ENCODE data around the gene KCNMA1. TPM values are rescaled to one million over a fixed set of nuclear protein-coding genes. Genes with fewer than 3 reads are reported as not detected.

The KCNMA1 gene
- total and polyA plus RNA-seq, 7 experiments from 2014 or later = 0.42 TPM; not detected in 6

GRCh38 chr10:77325233-77325537 lies 312.4 kb downstream of the KCNMA1 start:
- ATAC-seq (no peak), DNase-seq (no peak)
- Mint-ChIP-seq H3K9me3 (peaks cover 0 to 16% (median 3%) of the 10 kb centered on the region in 11 donors), H3K4me1 (no peaks in the 10 kb centered on the region), H3K27me3 (peaks cover 0 to 9% (median 5%) of the 10 kb centered on the region in 5 donors), H3K4me3 (no peak overlapping the region), H3K27ac (no peak overlapping the region), H3K36me3 (no peaks in the 10 kb centered on the region)
- Histone ChIP-seq H3K4me1 (ENCODE audit: control insufficient read depth in 2 of 2, insufficient read depth in 2 of 2, low read length in 2 of 2) (no peaks in the 10 kb centered on the region), H3K4me3 (ENCODE audit: low read length) (no peak overlapping the region), H3K9me3 (ENCODE audit: control insufficient read depth in 2 of 3, low read length in 3 of 3) (no peaks in the 10 kb centered on the region), H3K36me3 (ENCODE audit: control insufficient read depth in 2 of 3, insufficient read depth in 3 of 3, low read length in 3 of 3) (no peaks in the 10 kb centered on the region), H3K27me3 (ENCODE audit: control insufficient read depth in 2 of 2, insufficient read depth in 2 of 2, low read length in 2 of 2) (no peaks in the 10 kb centered on the region), H3K27ac (ENCODE audit: low read depth, low read length) (no peak overlapping the region)
- CTCF ChIA-PET = no interaction called here
- intact Hi-C loops (cut with micrococcal nuclease) = no loop called here
- POLR2A ChIA-PET = no interaction called here

GRCh38 chr10:77321838-77322237 lies 315.8 kb downstream of the KCNMA1 start:
- intact Hi-C loops (cut with micrococcal nuclease) = no loop called here
- peaks cover 0 to 8% (median 2%) of the 10 kb centered on the region in 11 donors for H3K9me3 Mint-ChIP-seq
- no peaks in the 10 kb centered on the region for H3K36me3 Mint-ChIP-seq
- DNase-seq (no peak), ATAC-seq (no peak)
- H3K27ac ChIP-seq (ENCODE audit: low read depth, low read length) = no peak overlapping the region
- peaks cover 0 to 9% (median 5%) of the 10 kb centered on the region in 5 donors for H3K27me3 Mint-ChIP-seq
- no peaks in the 10 kb centered on the region for H3K4me1 ChIP-seq (ENCODE audit: control insufficient read depth in 2 of 2, insufficient read depth in 2 of 2, low read length in 2 of 2)
- no peak overlapping the region for H3K4me3 ChIP-seq (ENCODE audit: low read length)
- ChIA-PET CTCF (no interaction called here), POLR2A (no interaction called here)
- H3K27me3 ChIP-seq (ENCODE audit: control insufficient read depth in 2 of 2, insufficient read depth in 2 of 2, low read length in 2 of 2) = no peaks in the 10 kb centered on the region
- H3K9me3 ChIP-seq (ENCODE audit: control insufficient read depth in 2 of 3, low read length in 3 of 3) = no peaks in the 10 kb centered on the region
- H3K27ac Mint-ChIP-seq = peak overlapping the region in 1 of 9 donors; percentile 4
- no peak overlapping the region for H3K4me3 Mint-ChIP-seq
- no peaks in the 10 kb centered on the region for H3K4me1 Mint-ChIP-seq
- H3K36me3 ChIP-seq (ENCODE audit: control insufficient read depth in 2 of 3, insufficient read depth in 3 of 3, low read length in 3 of 3) = no peaks in the 10 kb centered on the region

- Mint-ChIP-seq H3K27me3 (peaks cover 0 to 9% (median 4%) of the 10 kb centered on the region in 5 donors), H3K4me3 (no peak overlapping the region), H3K36me3 (no peaks in the 10 kb centered on the region), H3K4me1 (no peaks in the 10 kb centered on the region), H3K27ac (no peak overlapping the region), H3K9me3 (peaks cover 0 to 8% (median 2%) of the 10 kb centered on the region in 11 donors)
- ChIA-PET CTCF (no interaction called here), POLR2A (no interaction called here)
- DNase-seq (no peak), ATAC-seq (no peak)
- H3K27me3 ChIP-seq (ENCODE audit: control insufficient read depth in 2 of 2, insufficient read depth in 2 of 2, low read length in 2 of 2) = no peaks in the 10 kb centered on the region
- H3K4me3 ChIP-seq (ENCODE audit: low read length) = no peak overlapping the region
- H3K36me3 ChIP-seq (ENCODE audit: control insufficient read depth in 2 of 3, insufficient read depth in 3 of 3, low read length in 3 of 3) = no peaks in the 10 kb centered on the region
- H3K9me3 ChIP-seq (ENCODE audit: control insufficient read depth in 2 of 3, low read length in 3 of 3) = no peaks in the 10 kb centered on the region
- H3K4me1 ChIP-seq (ENCODE audit: control insufficient read depth in 2 of 2, insufficient read depth in 2 of 2, low read length in 2 of 2) = no peaks in the 10 kb centered on the region
- intact Hi-C loops (cut with micrococcal nuclease) = no loop called here
- H3K27ac ChIP-seq (ENCODE audit: low read depth, low read length) = no peak overlapping the region
Observed at GRCh38 chr10:77320971-77321471, 316.6 kb downstream of the KCNMA1 start.

- H3K4me3 ChIP-seq (ENCODE audit: low read length) = no peak overlapping the region
- ChIA-PET POLR2A (no interaction called here), CTCF (no interaction called here)
- no peaks in the 10 kb centered on the region for H3K9me3 ChIP-seq (ENCODE audit: control insufficient read depth in 2 of 3, low read length in 3 of 3)
- no peaks in the 10 kb centered on the region for H3K36me3 ChIP-seq (ENCODE audit: control insufficient read depth in 2 of 3, insufficient read depth in 3 of 3, low read length in 3 of 3)
- Mint-ChIP-seq H3K4me3 (no peak overlapping the region), H3K36me3 (no peaks in the 10 kb centered on the region), H3K27me3 (peaks cover 0 to 9% (median 4%) of the 10 kb centered on the region in 5 donors), H3K9me3 (peaks cover 0 to 8% (median 1%) of the 10 kb centered on the region in 11 donors), H3K27ac (no peak overlapping the region), H3K4me1 (no peaks in the 10 kb centered on the region)
- no peaks in the 10 kb centered on the region for H3K27me3 ChIP-seq (ENCODE audit: control insufficient read depth in 2 of 2, insufficient read depth in 2 of 2, low read length in 2 of 2)
- no peaks in the 10 kb centered on the region for H3K4me1 ChIP-seq (ENCODE audit: control insufficient read depth in 2 of 2, insufficient read depth in 2 of 2, low read length in 2 of 2)
- ATAC-seq (no peak), DNase-seq (no peak)
- H3K27ac ChIP-seq (ENCODE audit: low read depth, low read length) = no peak overlapping the region
- intact Hi-C loops (cut with micrococcal nuclease) = no loop called here
Observed at GRCh38 chr10:77319557-77319956, 318.1 kb downstream of the KCNMA1 start.

GRCh38 chr10:77318739-77319138 lies 318.9 kb downstream of the KCNMA1 start:
- no peak overlapping the region for H3K27ac Mint-ChIP-seq

GRCh38 chr10:77317221-77317620 lies 320.4 kb downstream of the KCNMA1 start:
- Histone ChIP-seq H3K27me3 (ENCODE audit: control insufficient read depth in 2 of 2, insufficient read depth in 2 of 2, low read length in 2 of 2) (no peaks in the 10 kb centered on the region), H3K4me1 (ENCODE audit: control insufficient read depth in 2 of 2, insufficient read depth in 2 of 2, low read length in 2 of 2) (no peaks in the 10 kb centered on the region), H3K9me3 (ENCODE audit: control insufficient read depth in 2 of 3, low read length in 3 of 3) (no peaks in the 10 kb centered on the region), H3K4me3 (ENCODE audit: low read length) (no peak overlapping the region), H3K27ac (ENCODE audit: low read depth, low read length) (no peak overlapping the region), H3K36me3 (ENCODE audit: control insufficient read depth in 2 of 3, insufficient read depth in 3 of 3, low read length in 3 of 3) (no peaks in the 10 kb centered on the region)
- POLR2A ChIA-PET = no interaction called here
- Mint-ChIP-seq H3K36me3 (no peaks in the 10 kb centered on the region), H3K4me3 (no peak overlapping the region), H3K4me1 (no peaks in the 10 kb centered on the region), H3K27me3 (peaks cover 0 to 12% (median 4%) of the 10 kb centered on the region in 5 donors), H3K27ac (no peak overlapping the region), H3K9me3 (peaks cover 0 to 8% (median 1%) of the 10 kb centered on the region in 11 donors)
- ATAC-seq (no peak), DNase-seq (no peak)
- CTCF ChIA-PET = no interaction called here
- intact Hi-C loops (cut with micrococcal nuclease) = no loop called here

More at GRCh38 chr10:77318739-77319138, 318.9 kb downstream of the KCNMA1 start:
- CTCF ChIA-PET = no interaction called here
- no peaks in the 10 kb centered on the region for H3K4me1 ChIP-seq (ENCODE audit: control insufficient read depth in 2 of 2, insufficient read depth in 2 of 2, low read length in 2 of 2)
- no peaks in the 10 kb centered on the region for H3K9me3 ChIP-seq (ENCODE audit: control insufficient read depth in 2 of 3, low read length in 3 of 3)
- H3K36me3 Mint-ChIP-seq = no peaks in the 10 kb centered on the region
- DNase-seq = no peak
- H3K36me3 ChIP-seq (ENCODE audit: control insufficient read depth in 2 of 3, insufficient read depth in 3 of 3, low read length in 3 of 3) = no peaks in the 10 kb centered on the region
- H3K4me3 Mint-ChIP-seq = no peak overlapping the region
- H3K9me3 Mint-ChIP-seq = peaks cover 0 to 8% (median 1%) of the 10 kb centered on the region in 11 donors
- intact Hi-C loops (cut with micrococcal nuclease) = no loop called here
- H3K4me1 Mint-ChIP-seq = no peaks in the 10 kb centered on the region
- no peak overlapping the region for H3K27ac ChIP-seq (ENCODE audit: low read depth, low read length)
- ATAC-seq = no peak
- no peaks in the 10 kb centered on the region for H3K27me3 ChIP-seq (ENCODE audit: control insufficient read depth in 2 of 2, insufficient read depth in 2 of 2, low read length in 2 of 2)
- POLR2A ChIA-PET = no interaction called here
- peaks cover 0 to 9% (median 4%) of the 10 kb centered on the region in 5 donors for H3K27me3 Mint-ChIP-seq
- no peak overlapping the region for H3K4me3 ChIP-seq (ENCODE audit: low read length)

- H3K27ac Mint-ChIP-seq = no peak overlapping the region
- H3K4me3 Mint-ChIP-seq = no peak overlapping the region
- no peaks in the 10 kb centered on the region for H3K9me3 ChIP-seq (ENCODE audit: control insufficient read depth in 2 of 3, low read length in 3 of 3)
- ATAC-seq (no peak), DNase-seq (no peak)
- H3K36me3 Mint-ChIP-seq = no peaks in the 10 kb centered on the region
- ChIA-PET POLR2A (no interaction called here), CTCF (no interaction called here)
- peaks cover 0 to 5% (median 0%) of the 10 kb centered on the region in 11 donors for H3K9me3 Mint-ChIP-seq
- H3K36me3 ChIP-seq (ENCODE audit: control insufficient read depth in 2 of 3, insufficient read depth in 3 of 3, low read length in 3 of 3) = no peaks in the 10 kb centered on the region
- H3K27me3 ChIP-seq (ENCODE audit: control insufficient read depth in 2 of 2, insufficient read depth in 2 of 2, low read length in 2 of 2) = no peaks in the 10 kb centered on the region
- no peak overlapping the region for H3K27ac ChIP-seq (ENCODE audit: low read depth, low read length)
- no peak overlapping the region for H3K4me3 ChIP-seq (ENCODE audit: low read length)
- no peaks in the 10 kb centered on the region for H3K4me1 Mint-ChIP-seq
- no peaks in the 10 kb centered on the region for H3K4me1 ChIP-seq (ENCODE audit: control insufficient read depth in 2 of 2, insufficient read depth in 2 of 2, low read length in 2 of 2)
- intact Hi-C loops (cut with micrococcal nuclease) = no loop called here
- peaks cover 0 to 7% (median 4%) of the 10 kb centered on the region in 5 donors for H3K27me3 Mint-ChIP-seq
Observed at GRCh38 chr10:77315496-77316129, 322.0 kb downstream of the KCNMA1 start.

All from naive thymus-derived CD4-positive, alpha-beta T cell (primary cell).